Ovary (tissue), 9 donors: ENCODE measurements around the gene CSTPP1. TPM values are rescaled to one million over a fixed set of nuclear protein-coding genes. Genes with fewer than 3 reads are reported as not detected.

Source experiments
- DNase-seq, 5 donors: peaks; one replicate each; pipeline ENCODE4 v3.0.0-alpha.2; 2019 to 2020
- H3K27ac ChIP-seq, 2 donors: fragments of 200-600 bp; one replicate each; pipeline versions ENCODE4 v1.5.1 to v1.8.0; 2019 to 2022
- H3K27me3 ChIP-seq: fragments of 200-600 bp; one replicate; pipeline ENCODE4 v1.8.0; 2022
- H3K36me3 ChIP-seq: fragments of 200-600 bp; sonication (generic); one replicate; pipeline ENCODE4 v1.5.1; 2019
- H3K4me1 ChIP-seq: one replicate; pipeline ENCODE4 v1.8.1; 2013; ENCODE audit warnings: mild to moderate bottlenecking, moderate library complexity; ENCODE audit not compliant: insufficient read depth
- H3K4me3 ChIP-seq: fragments of 200-600 bp; sonication (generic); one replicate; pipeline ENCODE4 v1.5.1; 2017
- H3K9me3 ChIP-seq, 2 donors: fragments of 200-600 bp in 1 of 2; sonication (generic) in 1 of 2; one replicate each; pipeline versions ENCODE4 v1.5.1 to v1.8.1; 2013 to 2019; ENCODE audit warnings: mild to moderate bottlenecking in 1 of 2, moderate library complexity in 1 of 2
- CTCF ChIP-seq, 3 donors: fragments of 450-650 bp in 2 of 3; fragments of 200-600 bp in 1 of 3; IDR thresholded peaks; one replicate each; pipeline versions ENCODE4 v1.5.1 to v1.8.0; 2016 to 2022; ENCODE audit warnings: antibody characterized with exemption in 3 of 3, mild to moderate bottlenecking in 1 of 3
- EP300 ChIP-seq: sonication (generic); formaldehyde crosslinking; IDR thresholded peaks from one replicate; pipeline ENCODE4 v1.6.1; 2017; ENCODE audit warnings: antibody characterized with exemption
- POLR2A ChIP-seq: fragments of 450-650 bp; IDR thresholded peaks from one replicate; pipeline ENCODE4 v1.6.1; 2017; ENCODE audit warnings: antibody characterized with exemption, mild to moderate bottlenecking, moderate library complexity
- WGBS, 3 donors: extraction: QIAGEN DNeasy Blood & Tissue Kit in 1 of 3; methylation state at CpG; one replicate each; pipeline versions ENCODE4 v1.1.5 to v1.1.7; 2013 to 2017; 5-methylcytosine and 5-hydroxymethylcytosine counted together
- intact Hi-C, 4 donors: fragments of 100-400 bp; cut with DNase I; formaldehyde crosslinking; loops; one replicate each; pipeline versions ENCODE4 v1.11.0 to v1.15.1; 2022 to 2023
- polyA plus RNA-seq, 2 donors: library from polyadenylated mRNA; stranded (reverse); fragments of 200-250 nt in 1 of 2; fragments of 350-450 nt in 1 of 2; fragmentation: Illumina TruSeq in 1 of 2; extraction: RNeasy Lipid Tissue Mini Kit (QIAGEN cat#74804) in 1 of 2; gene quantifications; one replicate each; pipeline ENCODE4 v1.2.3, GENCODE V29; 2013 to 2014
- total RNA-seq, 7 donors: library from RNA; depleted of rRNA in 2 of 7; stranded (reverse); fragments of >200 nt in 2 of 7; fragmentation: NEBNext Ultra II Directional in 3 of 7; extraction: Animal tissue kit (Norgen Biotek cat#: 25700) in 3 of 7; gene quantifications; one replicate each; pipeline versions ENCODE4 v1.1.0 to v1.2.4, GENCODE V29; 2016 to 2023
- donor health status: DM: no; HTN: no; CAD: no; lungs with moderate emphysema.
- donor health status: DM: no; HTN: no; CAD: no.
- donor health status: Bipolar disorder and iron deficiency.
- donor health status: DM: yes; HTN: yes; CAD: no.
- donor health status: DM: no; HTN: no; CAD: no.
- donor health status: DM: yes; HTN: yes; CAD: no.

Gene CSTPP1
- total and polyA plus RNA-seq, 9 donors: 20.3 to 42.6 (median 25.6) TPM

GRCh38 chr11:47062736-47063135, 126.2 kb downstream of the CSTPP1 start:
- Histone ChIP-seq H3K4me1 (no peaks in the 10 kb centered on the region), H3K4me3 (no peak overlapping the region), H3K27me3 (no peaks in the 10 kb centered on the region), H3K9me3 (no peaks in the 10 kb centered on the region), H3K36me3 (no peaks in the 10 kb centered on the region), H3K27ac (no peak overlapping the region)
- no peak for TF ChIP-seq CTCF (IDR thresholded peaks at IDR 0.05)
- no peak for TF ChIP-seq POLR2A
- TF ChIP-seq EP300: no peak
- intact Hi-C loops: no loop called here
- 88 to 93% (median 91%) methylated on average over 2 of the region's 2 CpGs for WGBS, 3 donors
- DNase-seq: no peak

GRCh38 chr11:47067401-47067800, 130.8 kb downstream of the CSTPP1 start:
- WGBS, 3 donors: 94 to 95% (median 95%) methylated on average over 4 of the region's 4 CpGs
- TF ChIP-seq POLR2A (no peak), CTCF (IDR thresholded peaks at IDR 0.05) (no peak), EP300 (no peak)
- no peaks in the 10 kb centered on the region for H3K4me1 ChIP-seq
- intact Hi-C loops: no loop called here
- H3K27ac ChIP-seq: no peak overlapping the region
- H3K4me3 ChIP-seq: no peak overlapping the region
- H3K36me3 ChIP-seq: no peaks in the 10 kb centered on the region
- H3K27me3 ChIP-seq: no peaks in the 10 kb centered on the region
- H3K9me3 ChIP-seq: no peaks in the 10 kb centered on the region
- no peak for DNase-seq

GRCh38 chr11:47070769-47071168, 134.2 kb downstream of the CSTPP1 start:
- Histone ChIP-seq H3K9me3 (no peaks in the 10 kb centered on the region), H3K4me3 (no peak overlapping the region), H3K27ac (no peak overlapping the region), H3K27me3 (no peaks in the 10 kb centered on the region), H3K4me1 (no peaks in the 10 kb centered on the region), H3K36me3 (no peaks in the 10 kb centered on the region)
- intact Hi-C loops: no loop called here
- 93 to 95% (median 94%) methylated on average over 1 of the region's 1 CpG for WGBS, 3 donors
- no peak for TF ChIP-seq EP300
- no peak for TF ChIP-seq POLR2A
- TF ChIP-seq CTCF (IDR thresholded peaks at IDR 0.05): no peak
- no peak for DNase-seq

- intact Hi-C loops: no loop called here
- DNase-seq: no peak
- H3K4me1 ChIP-seq: no peaks in the 10 kb centered on the region
- H3K36me3 ChIP-seq: no peaks in the 10 kb centered on the region
- H3K9me3 ChIP-seq: no peaks in the 10 kb centered on the region
- no peak for TF ChIP-seq EP300
- TF ChIP-seq CTCF (IDR thresholded peaks at IDR 0.05): no peak
- TF ChIP-seq POLR2A: no peak
- no peak overlapping the region for H3K4me3 ChIP-seq
- whole genome bisulfite sequencing, 3 donors: 32 to 50% (median 40%) methylated on average over 3 of the region's 3 CpGs
- no peaks in the 10 kb centered on the region for H3K27me3 ChIP-seq
- no peak overlapping the region for H3K27ac ChIP-seq
Measured at GRCh38 chr11:47071341-47071740, 134.8 kb downstream of the CSTPP1 start.
